PC-9 (cell line): Measurements from ENCODE around the gene ASB5. TPM values are rescaled to one million over a fixed set of nuclear protein-coding genes. Genes with fewer than 3 reads are reported as not detected.
"Not testable (repeated sequence)": the region's sequence is repeated elsewhere in the genome, so short reads cannot be mapped to it uniquely, and the experiment has no call there.

ENCODE experiments used
- BruUV-seq: library from RNA; stranded (reverse); fragments of 400-500 nt; replicated peaks from 2 replicates; lab custom pipeline; 2021; lab: Mats Ljungman, UMichigan
- CTCF ChIA-PET: fragments of 300-600 bp; sonication (Branson Sonifier 250); formaldehyde crosslinking; loops from one replicate; lab custom pipeline; 2022; ENCODE audit warnings: antibody characterized with exemption; lab: Charles Lee
- POLR2A ChIA-PET: fragments of 300-600 bp; sonication (Branson Sonifier 250); formaldehyde crosslinking; loops from one replicate; lab custom pipeline; 2022; ENCODE audit warnings: antibody characterized with exemption; ENCODE audit not compliant: unreplicated experiment; lab: Charles Lee
- DNase-seq, 2 experiments: peaks; one replicate each; pipeline versions ENCODE4 v3.0.0 to v3.0.0-alpha.2; 2015 to 2022; ENCODE audit warnings: mixed read lengths in 1 of 2
- H2AFZ ChIP-seq: fragments of 200-600 bp; sonication (generic); 2 replicates; pipeline ENCODE4 v1.8.1; 2017; ENCODE audit warnings: antibody characterized with exemption
- H3F3A ChIP-seq: fragments of 200-600 bp; sonication (generic); 2 replicates; pipeline ENCODE4 v1.8.1; 2017; ENCODE audit warnings: antibody characterized with exemption, mild to moderate bottlenecking, low read depth; ENCODE audit not compliant: insufficient read depth
- H3K27ac ChIP-seq: fragments of 200-600 bp; sonication (generic); 2 replicates; pipeline ENCODE4 v1.6.1; 2016; ENCODE audit warnings: mixed run types
- H3K27me3 ChIP-seq: fragments of 200-600 bp; sonication (generic); 2 replicates; pipeline ENCODE4 v1.6.1; 2016; ENCODE audit warnings: low read depth, mixed run types; ENCODE audit not compliant: insufficient read depth
- H3K36me3 ChIP-seq: fragments of 200-600 bp; sonication (generic); 2 replicates; pipeline ENCODE4 v1.6.1; 2016; ENCODE audit warnings: low read depth, mixed run types
- H3K4me1 ChIP-seq: fragments of 200-600 bp; sonication (generic); replicated peaks from 2 replicates; pipeline ENCODE4 v1.6.1; 2016; ENCODE audit warnings: mixed run types; ENCODE audit not compliant: insufficient read depth
- H3K4me2 ChIP-seq: fragments of 200-600 bp; sonication (generic); 2 replicates; pipeline ENCODE4 v1.6.1; 2017; ENCODE audit warnings: mixed run types
- H3K4me3 ChIP-seq: fragments of 200-600 bp; sonication (generic); 2 replicates; pipeline ENCODE4 v1.6.1; 2016; ENCODE audit warnings: mixed run types
- H3K79me2 ChIP-seq: fragments of 200-600 bp; sonication (generic); 2 replicates; pipeline ENCODE4 v1.6.1; 2017; ENCODE audit warnings: low read depth, mixed run types
- H3K9me2 ChIP-seq: fragments of 200-600 bp; sonication (generic); 2 replicates; pipeline ENCODE4 v1.8.1; 2017; ENCODE audit warnings: mild to moderate bottlenecking; ENCODE audit not compliant: insufficient read depth
- H3K9me3 ChIP-seq: fragments of 200-600 bp; sonication (generic); 2 replicates; pipeline ENCODE4 v1.8.1; 2016; ENCODE audit warnings: low read depth; ENCODE audit not compliant: insufficient read depth
- H4K20me1 ChIP-seq: fragments of 200-600 bp; sonication (generic); 2 replicates; pipeline ENCODE4 v1.8.1; 2017; ENCODE audit not compliant: insufficient read depth
- EZH2 ChIP-seq: fragments of 200-600 bp; sonication (generic); IDR thresholded peaks from 2 replicates; pipeline ENCODE4 v1.8.0; 2017; ENCODE audit warnings: antibody characterized with exemption, low read depth
- intact Hi-C: fragments of 100-400 bp; cut with micrococcal nuclease; formaldehyde crosslinking; loops from one replicate; pipeline ENCODE4 v1.10.0; 2022; ENCODE audit not compliant: unreplicated experiment
- total RNA-seq: library from RNA; stranded (reverse); gene quantifications from 2 replicates; pipeline ENCODE4 v1.2.3, GENCODE V29; 2021
- TF ChIP-seq, protein P1 (sequence below): fragments of 200-600 bp; sonication (generic); conservative IDR thresholded peaks from 2 replicates; pipeline ENCODE4 v1.6.1; 2017; ENCODE audit warnings: mixed run types, antibody characterized with exemption, mild to moderate bottlenecking, moderate library complexity

ASB5 gene
- total RNA-seq, 1 experiment from 2014 or later: not detected

DNA sequence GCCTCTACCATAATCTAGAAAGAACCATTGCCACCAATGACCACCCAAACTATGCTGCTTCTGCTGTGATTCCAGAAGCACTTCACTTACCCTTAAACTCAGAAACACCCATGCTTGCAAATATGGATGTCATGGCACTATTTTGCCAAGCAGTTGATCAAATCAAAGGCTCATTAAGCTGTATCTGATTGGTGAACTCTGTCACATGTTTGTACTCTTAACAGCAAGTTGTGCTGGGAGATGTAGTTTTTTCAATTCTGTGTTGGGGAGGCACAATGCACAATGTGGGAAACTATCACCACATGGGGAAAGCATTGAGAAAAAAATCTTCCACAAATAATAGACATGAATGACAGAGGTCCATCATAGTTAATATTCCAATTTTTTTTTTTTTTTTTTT is 31.5 kb upstream of the ASB5 start:
- no peaks in the 10 kb centered on the region for H3K36me3 ChIP-seq
- no peak for TF ChIP-seq EZH2
- H3K9me3 ChIP-seq: no peaks in the 10 kb centered on the region
- no peak overlapping the region for H3K4me3 ChIP-seq
- BruUV-seq: no TSS peak
- H3K79me2 ChIP-seq: no peaks in the 10 kb centered on the region
- intact Hi-C loops: no loop called here
- no peak overlapping the region for H3K4me2 ChIP-seq
- ChIA-PET POLR2A (no interaction called here), CTCF (no interaction called here)
- no peaks in the 10 kb centered on the region for H4K20me1 ChIP-seq
- DNase-seq: no peak
- H3K4me1 ChIP-seq: peaks cover 8% of the 10 kb centered on the region
- no peaks in the 10 kb centered on the region for H3K9me2 ChIP-seq
- H3F3A ChIP-seq: peaks cover 6% of the 10 kb centered on the region; the same call in 1 of the 2 replicates
- no peak overlapping the region for H2AFZ ChIP-seq
- no peaks in the 10 kb centered on the region for H3K27me3 ChIP-seq
- no peak overlapping the region for H3K27ac ChIP-seq

DNA sequence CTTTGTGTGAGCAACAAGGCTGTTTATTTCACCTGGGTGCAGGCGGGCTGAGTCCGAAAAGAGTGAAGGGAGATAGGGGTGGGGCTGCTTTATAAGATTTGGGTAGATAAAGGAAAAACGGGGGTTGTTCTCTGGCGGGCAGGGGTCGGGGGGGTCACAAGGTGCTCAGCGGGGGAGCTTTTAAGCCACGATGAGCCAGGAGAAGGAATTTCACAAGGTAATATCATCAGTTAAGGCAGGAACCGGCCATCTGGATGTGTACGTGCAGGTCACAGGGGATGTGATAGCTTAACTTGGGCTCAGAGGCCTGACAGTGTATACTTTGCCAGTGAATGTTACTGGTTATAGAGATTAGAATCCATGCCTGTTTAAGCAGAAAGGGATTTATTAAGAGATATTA is 31.0 kb upstream of the ASB5 start:
- no TSS peak for BruUV-seq
- ChIA-PET POLR2A (no interaction called here), CTCF (no interaction called here)

DNA sequence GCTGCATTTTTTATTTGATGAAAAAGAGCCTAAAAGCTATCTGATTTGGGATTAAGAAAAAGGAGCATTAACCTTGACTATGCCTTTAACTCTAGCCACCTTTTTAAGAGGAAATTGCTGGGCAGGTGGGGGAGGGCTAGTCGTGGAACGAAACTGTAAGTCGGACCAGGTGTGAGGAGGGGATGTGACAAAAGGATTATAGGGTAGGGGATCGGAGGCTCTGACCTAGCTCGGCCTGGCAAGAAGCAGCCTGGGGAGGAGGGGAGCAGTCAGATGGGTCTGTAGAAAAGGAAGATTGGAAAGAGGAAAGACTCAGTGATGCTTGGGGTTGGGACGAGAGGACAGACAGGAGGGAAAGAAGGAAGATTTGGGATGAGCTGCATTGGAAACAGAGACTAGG is 29.6 kb upstream of the ASB5 start:
- H3K4me3 ChIP-seq: no peak overlapping the region
- TF ChIP-seq, protein P1, sequence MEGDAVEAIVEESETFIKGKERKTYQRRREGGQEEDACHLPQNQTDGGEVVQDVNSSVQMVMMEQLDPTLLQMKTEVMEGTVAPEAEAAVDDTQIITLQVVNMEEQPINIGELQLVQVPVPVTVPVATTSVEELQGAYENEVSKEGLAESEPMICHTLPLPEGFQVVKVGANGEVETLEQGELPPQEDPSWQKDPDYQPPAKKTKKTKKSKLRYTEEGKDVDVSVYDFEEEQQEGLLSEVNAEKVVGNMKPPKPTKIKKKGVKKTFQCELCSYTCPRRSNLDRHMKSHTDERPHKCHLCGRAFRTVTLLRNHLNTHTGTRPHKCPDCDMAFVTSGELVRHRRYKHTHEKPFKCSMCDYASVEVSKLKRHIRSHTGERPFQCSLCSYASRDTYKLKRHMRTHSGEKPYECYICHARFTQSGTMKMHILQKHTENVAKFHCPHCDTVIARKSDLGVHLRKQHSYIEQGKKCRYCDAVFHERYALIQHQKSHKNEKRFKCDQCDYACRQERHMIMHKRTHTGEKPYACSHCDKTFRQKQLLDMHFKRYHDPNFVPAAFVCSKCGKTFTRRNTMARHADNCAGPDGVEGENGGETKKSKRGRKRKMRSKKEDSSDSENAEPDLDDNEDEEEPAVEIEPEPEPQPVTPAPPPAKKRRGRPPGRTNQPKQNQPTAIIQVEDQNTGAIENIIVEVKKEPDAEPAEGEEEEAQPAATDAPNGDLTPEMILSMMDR: no peak
- TF ChIP-seq EZH2: no peak
- no peak overlapping the region for H2AFZ ChIP-seq
- no peaks in the 10 kb centered on the region for H4K20me1 ChIP-seq
- ChIA-PET POLR2A (no interaction called here), CTCF (no interaction called here)
- no peak for DNase-seq
- H3K4me2 ChIP-seq: no peak overlapping the region
- no peaks in the 10 kb centered on the region for H3K9me3 ChIP-seq
- intact Hi-C loops: no loop called here
- no peaks in the 10 kb centered on the region for H3K79me2 ChIP-seq
- BruUV-seq: no TSS peak
- no peaks in the 10 kb centered on the region for H3K27me3 ChIP-seq
- peaks cover 6% of the 10 kb centered on the region; the same call in 1 of the 2 replicates for H3F3A ChIP-seq
- H3K4me1 ChIP-seq: peaks cover 8% of the 10 kb centered on the region
- H3K27ac ChIP-seq: no peak overlapping the region
- no peaks in the 10 kb centered on the region for H3K36me3 ChIP-seq
- no peaks in the 10 kb centered on the region for H3K9me2 ChIP-seq

More for the DNA sequence above, 31.0 kb upstream of the ASB5 start:
- Histone ChIP-seq H2AFZ (no peak overlapping the region), H3K4me2 (no peak overlapping the region), H3K4me3 (no peak overlapping the region), H3K36me3 (no peaks in the 10 kb centered on the region), H3K27ac (no peak overlapping the region), H3K9me2 (no peaks in the 10 kb centered on the region), H3K9me3 (no peaks in the 10 kb centered on the region), H3K27me3 (no peaks in the 10 kb centered on the region), H4K20me1 (no peaks in the 10 kb centered on the region), H3K79me2 (no peaks in the 10 kb centered on the region), H3F3A (peaks cover 6% of the 10 kb centered on the region; the same call in 1 of the 2 replicates), H3K4me1 (peaks cover 8% of the 10 kb centered on the region)
- no peak for DNase-seq
- TF ChIP-seq, protein P1: no peak
- no peak for TF ChIP-seq EZH2
- intact Hi-C loops: no loop called here

DNA sequence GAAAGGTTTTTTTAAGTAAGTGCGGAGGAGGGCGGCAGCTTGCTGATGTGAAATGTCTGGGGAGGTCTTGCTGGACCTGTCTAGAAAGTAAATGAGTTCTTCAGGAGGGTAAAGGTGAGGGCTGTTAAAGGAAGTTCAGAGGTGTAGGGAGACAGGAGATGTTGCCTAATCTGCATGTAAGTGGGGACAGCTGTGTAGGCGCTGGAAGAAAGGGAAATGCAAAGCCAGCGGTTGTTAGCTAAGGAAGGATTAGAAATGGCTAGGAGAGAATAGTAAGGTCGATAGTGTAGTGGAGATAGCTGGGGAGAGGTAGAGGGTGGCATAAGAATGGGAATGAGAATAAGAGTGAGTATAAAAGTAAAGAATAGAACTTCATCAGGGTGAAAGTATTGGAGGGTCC is 26.9 kb upstream of the ASB5 start:
- H3F3A ChIP-seq, POLR2A ChIA-PET, H3K9me3 ChIP-seq, H3K27me3 ChIP-seq, intact Hi-C loops, DNase-seq, H3K4me2 ChIP-seq, H4K20me1 ChIP-seq, H3K4me3 ChIP-seq, H2AFZ ChIP-seq, H3K27ac ChIP-seq, H3K79me2 ChIP-seq, BruUV-seq, H3K36me3 ChIP-seq, H3K9me2 ChIP-seq, H3K4me1 ChIP-seq: not testable (repeated sequence)
- CTCF ChIA-PET: interaction anchor here (0.6 kb wide), 1 partner anchor 18 kb away, joined by 4 read pairs; no protein-coding TSS in a partner anchor
